H9 (cell line): Measurements from ENCODE around the gene TMEM98. TPM values are rescaled to one million over a fixed set of nuclear protein-coding genes. Genes with fewer than 3 reads are reported as not detected.
"Not testable (repeated sequence)": the region's sequence is repeated elsewhere in the genome, so short reads cannot be mapped to it uniquely, and the experiment has no call there.

Experiments
- DNase-seq: peaks from one replicate; pipeline ENCODE4 v3.0.0-alpha.2; 2017
- H2AFZ ChIP-seq: one replicate; pipeline ENCODE4 v1.6.1; 2013; ENCODE audit warnings: mild to moderate bottlenecking, low read length, control low read depth, moderate library complexity
- H2AK5ac ChIP-seq: 2 replicates; pipeline ENCODE4 v1.6.1; 2013; ENCODE audit warnings: low read length, control low read depth, mixed read lengths; ENCODE audit not compliant: insufficient read length
- H2BK120ac ChIP-seq: one replicate; pipeline ENCODE4 v1.6.1; 2013; ENCODE audit warnings: low read depth, mild to moderate bottlenecking, low read length, control low read depth, inconsistent platforms; ENCODE audit not compliant: poor library complexity, severe bottlenecking
- H2BK12ac ChIP-seq: 2 replicates; pipeline ENCODE4 v1.6.1; 2013; ENCODE audit warnings: low read length, control low read depth, mixed read lengths, low read depth; ENCODE audit not compliant: insufficient read length
- H2BK15ac ChIP-seq: 2 replicates; pipeline ENCODE4 v1.6.1; 2013; ENCODE audit warnings: low read depth, low read length, control low read depth
- H2BK20ac ChIP-seq: one replicate; pipeline ENCODE4 v1.6.1; 2013; ENCODE audit warnings: low read depth, mild to moderate bottlenecking, low read length, control low read depth, inconsistent platforms; ENCODE audit not compliant: poor library complexity, severe bottlenecking
- H2BK5ac ChIP-seq: 2 replicates; pipeline ENCODE4 v1.6.1; 2013; ENCODE audit warnings: low read length, control low read depth, mixed read lengths; ENCODE audit not compliant: insufficient read length
- H3K14ac ChIP-seq: 2 replicates; pipeline ENCODE4 v1.6.1; 2013; ENCODE audit warnings: low read length, control low read depth; ENCODE audit not compliant: insufficient read depth
- H3K18ac ChIP-seq: 2 replicates; pipeline ENCODE4 v1.6.1; 2013; ENCODE audit warnings: low read depth, mild to moderate bottlenecking, mixed read lengths, low read length, control low read depth; ENCODE audit not compliant: insufficient read length
- H3K23ac ChIP-seq: 2 replicates; pipeline ENCODE4 v1.6.1; 2013; ENCODE audit warnings: low read length, control low read depth, mixed read lengths, low read depth; ENCODE audit not compliant: insufficient read length
- H3K23me2 ChIP-seq: 2 replicates; pipeline ENCODE4 v1.6.1; 2013; ENCODE audit warnings: low read depth, mild to moderate bottlenecking, mixed read lengths, low read length, control low read depth; ENCODE audit not compliant: insufficient read length, poor library complexity, severe bottlenecking
- H3K27ac ChIP-seq: 2 replicates; pipeline ENCODE4 v1.5.1; 2013; ENCODE audit warnings: low read length, control low read depth, mixed read lengths, low read depth; ENCODE audit not compliant: insufficient read length
- H3K27me3 ChIP-seq: 2 replicates; pipeline ENCODE4 v1.6.1; 2013; ENCODE audit warnings: low read length, control low read depth, inconsistent platforms; ENCODE audit not compliant: insufficient read depth
- H3K4ac ChIP-seq: 2 replicates; pipeline ENCODE4 v1.6.1; 2013; ENCODE audit warnings: low read depth, mild to moderate bottlenecking, control low read depth, inconsistent platforms, low read length, moderate library complexity
- H3K4me1 ChIP-seq: 2 replicates; pipeline ENCODE4 v1.6.1; 2013; ENCODE audit warnings: low read length, control low read depth, inconsistent platforms; ENCODE audit not compliant: insufficient read depth
- H3K4me2 ChIP-seq: 2 replicates; pipeline ENCODE4 v1.6.1; 2013; ENCODE audit warnings: low read length, control low read depth, mixed read lengths; ENCODE audit not compliant: insufficient read length, insufficient read depth
- H3K56ac ChIP-seq: 2 replicates; pipeline ENCODE4 v1.6.1; 2013; ENCODE audit warnings: low read depth, mild to moderate bottlenecking, mixed read lengths, low read length, control low read depth; ENCODE audit not compliant: insufficient read length
- H3K79me1 ChIP-seq: 2 replicates; pipeline ENCODE4 v1.6.1; 2013; ENCODE audit warnings: low read depth, mild to moderate bottlenecking, moderate library complexity, low read length, control low read depth, inconsistent platforms; ENCODE audit not compliant: insufficient read depth, poor library complexity, severe bottlenecking
- H3K79me2 ChIP-seq: 2 replicates; pipeline ENCODE4 v1.6.1; 2013; ENCODE audit warnings: low read length, control low read depth, inconsistent platforms; ENCODE audit not compliant: insufficient read depth
- H3K9ac ChIP-seq: 2 replicates; pipeline ENCODE4 v1.6.1; 2013; ENCODE audit warnings: low read length, control low read depth, mixed read lengths; ENCODE audit not compliant: insufficient read length; ENCODE audit errors: extremely low read depth
- H3K9me3 ChIP-seq: one replicate; pipeline ENCODE4 v1.6.1; 2013; ENCODE audit warnings: low read depth, low read length, inconsistent platforms; ENCODE audit not compliant: control insufficient read depth
- H3T11ph ChIP-seq: one replicate; pipeline ENCODE4 v1.6.1; 2013; ENCODE audit warnings: mild to moderate bottlenecking, low read length, control low read depth, inconsistent platforms
- H4K20me1 ChIP-seq: one replicate; pipeline ENCODE4 v1.6.1; 2013; ENCODE audit not compliant: control insufficient read depth, insufficient read length, insufficient read depth
- H4K5ac ChIP-seq: 2 replicates; pipeline ENCODE4 v1.6.1; 2013; ENCODE audit warnings: low read depth, mild to moderate bottlenecking, mixed read lengths, low read length, control low read depth; ENCODE audit not compliant: insufficient read length
- H4K8ac ChIP-seq: replicated peaks from 2 replicates; pipeline ENCODE4 v1.6.1; 2013; ENCODE audit warnings: low read length, control low read depth, mixed read lengths, low read depth; ENCODE audit not compliant: insufficient read length
- H4K91ac ChIP-seq: 2 replicates; pipeline ENCODE4 v1.6.1; 2013; ENCODE audit warnings: low read depth, mild to moderate bottlenecking, moderate library complexity, mixed read lengths, low read length, control low read depth; ENCODE audit not compliant: insufficient read length
- H3K27ac Mint-ChIP-seq, 3 experiments: 2 replicates in 2 of 3; 3 replicates in 1 of 3; pipeline ENCODE4 v1.8.0; 2020 to 2021; ENCODE audit warnings: mixed read lengths in 3 of 3, mild to moderate bottlenecking in 1 of 3, moderate library complexity in 1 of 3
- H3K27me3 Mint-ChIP-seq: 2 replicates; pipeline ENCODE4 v1.8.0; 2021; ENCODE audit warnings: low read depth, mild to moderate bottlenecking, moderate library complexity, mixed read lengths
- H3K36me3 Mint-ChIP-seq, 3 experiments: 2 replicates in 2 of 3; 3 replicates in 1 of 3; pipeline ENCODE4 v1.8.0; 2020 to 2021; ENCODE audit warnings: low read depth in 3 of 3, mixed read lengths in 3 of 3; ENCODE audit not compliant: insufficient read depth in 1 of 3
- H3K4me1 Mint-ChIP-seq, 2 experiments: 2 replicates each; pipeline ENCODE4 v1.8.0; 2020; ENCODE audit warnings: mixed read lengths in 2 of 2
- H3K4me3 Mint-ChIP-seq, 2 experiments: 2 replicates in 1 of 2; 3 replicates in 1 of 2; pipeline ENCODE4 v1.8.0; 2020 to 2021; ENCODE audit warnings: mild to moderate bottlenecking in 2 of 2, mixed read lengths in 2 of 2, moderate library complexity in 1 of 2
- H3K9me3 Mint-ChIP-seq, 2 experiments: 2 replicates in 1 of 2; 3 replicates in 1 of 2; pipeline ENCODE4 v1.8.0; 2020; ENCODE audit warnings: mild to moderate bottlenecking in 2 of 2, mixed read lengths in 2 of 2, moderate library complexity in 1 of 2
- CTCF ChIP-seq: fragments of 200-600 bp; sonication (generic); conservative IDR thresholded peaks from 3 replicates; pipeline ENCODE4 v1.8.0; 2021; ENCODE audit warnings: antibody characterized with exemption, mild to moderate bottlenecking
- WGBS: extraction: QIAGEN DNeasy Blood & Tissue Kit; methylation state at CpG from one replicate; pipeline ENCODE4 v1.1.7; 2013; ENCODE audit warnings: missing lambda C conversion rate, low lambda C conversion rate, mixed read lengths; ENCODE audit not compliant: insufficient read length; ENCODE audit errors: extremely low coverage; 5-methylcytosine and 5-hydroxymethylcytosine counted together
- total RNA-seq: library from RNA; stranded (reverse); gene quantifications from 2 replicates; pipeline ENCODE4 v1.2.1, GENCODE V29; 2021

Gene TMEM98
- total RNA-seq, 1 experiment from 2014 or later = 78.4 TPM

- Histone ChIP-seq H2BK20ac (no peak overlapping the region), H3K4me2 (no peak overlapping the region), H3K23ac (no peak overlapping the region), H4K20me1 (no peaks in the 10 kb centered on the region), H3K79me1 (no peaks in the 10 kb centered on the region), H3T11ph (no peak overlapping the region), H4K8ac (no peak overlapping the region), H2BK12ac (no peak overlapping the region), H2BK15ac (no peak overlapping the region), H3K23me2 (no peaks in the 10 kb centered on the region), H2AFZ (no peak overlapping the region), H3K14ac (no peak overlapping the region), H3K56ac (no peak overlapping the region), H4K5ac (no peak overlapping the region), H2BK120ac (no peak overlapping the region), H3K9ac (no peak overlapping the region), H3K18ac (no peak overlapping the region), H2AK5ac (no peak overlapping the region), H2BK5ac (no peak overlapping the region), H3K4me1 (peaks cover 4% of the 10 kb centered on the region; the same call in 1 of the 2 replicates), H3K79me2 (no peaks in the 10 kb centered on the region), H3K27me3 (no peaks in the 10 kb centered on the region), H4K91ac (no peak overlapping the region), H3K9me3 (no peaks in the 10 kb centered on the region), H3K4ac (no peak overlapping the region), H3K27ac (no peak overlapping the region)
- Mint-ChIP-seq H3K4me3 (no peak overlapping the region), H3K36me3 (peaks cover 0 to 3% (median 0%) of the 10 kb centered on the region in 3 experiments; a peak in 3 of 7 replicates), H3K27ac (peak overlapping the region in 2 of 3 experiments; percentile 28 to 76; a peak in 3 of 7 replicates), H3K4me1 (peaks cover 15% of the 10 kb centered on the region in 2 experiments), H3K27me3 (no peaks in the 10 kb centered on the region; the same call in 1 of the 2 replicates), H3K9me3 (peaks cover 0 to 8% of the 10 kb centered on the region in 2 experiments; a peak in 3 of 5 replicates)
- WGBS = no CpG with 5 or more reads among the region's 5 CpGs
- peak; percentile 81 for DNase-seq
- no peak for TF ChIP-seq CTCF
These were observed 10.1 kb upstream of the TMEM98 start for GRCh38 chr17:32917842-32918241.

- not testable (repeated sequence) for H4K20me1 ChIP-seq
These were observed 8.1 kb upstream of the TMEM98 start for GRCh38 chr17:32919876-32920275.

More at GRCh38 chr17:32919876-32920275, 8.1 kb upstream of the TMEM98 start:
- H3K9me3 ChIP-seq, H3K56ac ChIP-seq, H2BK20ac ChIP-seq, H3K36me3 Mint-ChIP-seq, H3K79me1 ChIP-seq, H3K9ac ChIP-seq, H3K27me3 ChIP-seq, H2BK15ac ChIP-seq, H2BK12ac ChIP-seq, H2AK5ac ChIP-seq, H4K8ac ChIP-seq, H3T11ph ChIP-seq, H4K5ac ChIP-seq, H3K23ac ChIP-seq, H3K4me3 Mint-ChIP-seq, H2BK120ac ChIP-seq, H3K14ac ChIP-seq, H3K23me2 ChIP-seq, H3K4me2 ChIP-seq, H3K27ac ChIP-seq, H2AFZ ChIP-seq, H3K4me1 ChIP-seq, H4K91ac ChIP-seq, H3K79me2 ChIP-seq, H3K18ac ChIP-seq, H3K4ac ChIP-seq, H3K27ac Mint-ChIP-seq, H2BK5ac ChIP-seq, DNase-seq, H3K9me3 Mint-ChIP-seq, H3K27me3 Mint-ChIP-seq: not testable (repeated sequence)
- peaks cover 15 to 20% of the 10 kb centered on the region in 2 experiments for H3K4me1 Mint-ChIP-seq
- WGBS = no CpG with 5 or more reads among the region's 4 CpGs
